PC-3 (cell line): ENCODE results near the gene ACER1. TPM values are rescaled to one million over a fixed set of nuclear protein-coding genes. Genes with fewer than 3 reads are reported as not detected.

Experiments used
- ATAC-seq: fragments of 200-7000 bp; cut with Tn5 transposase; 2 replicates; pipeline ENCODE4 v1.9.1; 2020; ENCODE audit warnings: mild to moderate bottlenecking, moderate library complexity
- BruUV-seq: library from RNA; stranded (reverse); fragments of 400-500 nt; replicated peaks from 2 replicates; lab custom pipeline; 2021; lab: Mats Ljungman, UMichigan
- CTCF ChIA-PET: fragments of 300-600 bp; sonication (Branson Sonifier 250); formaldehyde crosslinking; loops from one replicate; lab custom pipeline; 2022; ENCODE audit warnings: antibody characterized with exemption; lab: Charles Lee
- POLR2A ChIA-PET: fragments of 300-600 bp; sonication (Branson Sonifier 250); formaldehyde crosslinking; loops from one replicate; lab custom pipeline; 2022; ENCODE audit warnings: antibody characterized with exemption; ENCODE audit not compliant: unreplicated experiment; lab: Charles Lee
- DNase-seq: peaks from one replicate; pipeline ENCODE4 v3.0.0-alpha.2; 2015
- H2AFZ ChIP-seq: fragments of 300-600 bp; sonication (generic); 2 replicates; pipeline ENCODE4 v1.6.0; 2016; ENCODE audit warnings: antibody characterized with exemption, low read length
- H3F3A ChIP-seq: fragments of 300-600 bp; sonication (generic); one replicate; pipeline ENCODE4 v1.6.0; 2017; ENCODE audit warnings: antibody characterized with exemption, low read length, control low read depth, mild to moderate bottlenecking; ENCODE audit not compliant: unreplicated experiment
- H3K27ac ChIP-seq: fragments of 300-600 bp; sonication (generic); 2 replicates; pipeline ENCODE4 v1.5.1; 2016; ENCODE audit warnings: mild to moderate bottlenecking, low read length
- H3K27me3 ChIP-seq: fragments of 300-600 bp; sonication (generic); 2 replicates; pipeline ENCODE4 v1.6.1; 2016; ENCODE audit warnings: low read length, mixed read lengths
- H3K36me3 ChIP-seq: fragments of 300-600 bp; sonication (generic); 2 replicates; pipeline ENCODE4 v1.6.1; 2016; ENCODE audit warnings: low read depth, mixed run types, low read length, mixed read lengths
- H3K4me1 ChIP-seq: fragments of 300-600 bp; sonication (generic); 2 replicates; pipeline ENCODE4 v1.5.1; 2016; ENCODE audit warnings: low read length; ENCODE audit not compliant: insufficient read depth
- H3K4me2 ChIP-seq: fragments of 300-600 bp; sonication (generic); 2 replicates; pipeline ENCODE4 v1.6.0; 2016; ENCODE audit warnings: low read length
- H3K4me3 ChIP-seq: fragments of 300-600 bp; sonication (generic); 2 replicates; pipeline ENCODE4 v1.5.1; 2016; ENCODE audit warnings: mild to moderate bottlenecking, low read length, mixed read lengths
- H3K79me2 ChIP-seq: fragments of 300-600 bp; sonication (generic); 2 replicates; pipeline ENCODE4 v1.6.1; 2017; ENCODE audit warnings: low read length, mixed read lengths
- H3K9ac ChIP-seq: fragments of 300-600 bp; sonication (generic); 2 replicates; pipeline ENCODE4 v1.6.0; 2016; ENCODE audit warnings: mild to moderate bottlenecking, low read length
- H3K9me2 ChIP-seq: fragments of 300-600 bp; sonication (generic); replicated peaks from 2 replicates; pipeline ENCODE4 v1.6.1; 2016; ENCODE audit warnings: mixed run types, low read length, mixed read lengths
- H3K9me3 ChIP-seq: fragments of 300-600 bp; sonication (generic); 2 replicates; pipeline ENCODE4 v1.6.1; 2016; ENCODE audit warnings: low read length, mixed read lengths
- H4K20me1 ChIP-seq: fragments of 300-600 bp; sonication (generic); 2 replicates; pipeline ENCODE4 v1.6.1; 2016; ENCODE audit warnings: low read length, mixed read lengths
- EZH2 ChIP-seq: fragments of 300-600 bp; sonication (generic); IDR thresholded peaks from one replicate; pipeline ENCODE4 v1.6.1; 2017; ENCODE audit warnings: antibody characterized with exemption, mild to moderate bottlenecking, low read length; ENCODE audit not compliant: unreplicated experiment
- EZH2phosphoT487 ChIP-seq: fragments of 300-600 bp; sonication (generic); IDR thresholded peaks from 2 replicates; pipeline ENCODE4 v1.6.1; 2018; ENCODE audit warnings: mild to moderate bottlenecking, antibody characterized with exemption, low read length, borderline replicate concordance
- intact Hi-C: fragments of 100-400 bp; cut with micrococcal nuclease; formaldehyde crosslinking; loops from 2 replicates; pipeline ENCODE4 v1.9.0; 2023
- total RNA-seq: library from RNA; depleted of rRNA; stranded (reverse); fragments of >200 nt; gene quantifications from 2 replicates; pipeline ENCODE4 v1.2.3, GENCODE V29; 2014
- TF ChIP-seq, protein P1 (sequence below): fragments of 300-600 bp; sonication (generic); conservative IDR thresholded peaks from 2 replicates; pipeline ENCODE4 v1.5.1; 2017; ENCODE audit warnings: antibody characterized with exemption, low read depth, mild to moderate bottlenecking, low read length

ACER1 gene
- total RNA-seq, 1 experiment from 2014 or later = not detected

DNA sequence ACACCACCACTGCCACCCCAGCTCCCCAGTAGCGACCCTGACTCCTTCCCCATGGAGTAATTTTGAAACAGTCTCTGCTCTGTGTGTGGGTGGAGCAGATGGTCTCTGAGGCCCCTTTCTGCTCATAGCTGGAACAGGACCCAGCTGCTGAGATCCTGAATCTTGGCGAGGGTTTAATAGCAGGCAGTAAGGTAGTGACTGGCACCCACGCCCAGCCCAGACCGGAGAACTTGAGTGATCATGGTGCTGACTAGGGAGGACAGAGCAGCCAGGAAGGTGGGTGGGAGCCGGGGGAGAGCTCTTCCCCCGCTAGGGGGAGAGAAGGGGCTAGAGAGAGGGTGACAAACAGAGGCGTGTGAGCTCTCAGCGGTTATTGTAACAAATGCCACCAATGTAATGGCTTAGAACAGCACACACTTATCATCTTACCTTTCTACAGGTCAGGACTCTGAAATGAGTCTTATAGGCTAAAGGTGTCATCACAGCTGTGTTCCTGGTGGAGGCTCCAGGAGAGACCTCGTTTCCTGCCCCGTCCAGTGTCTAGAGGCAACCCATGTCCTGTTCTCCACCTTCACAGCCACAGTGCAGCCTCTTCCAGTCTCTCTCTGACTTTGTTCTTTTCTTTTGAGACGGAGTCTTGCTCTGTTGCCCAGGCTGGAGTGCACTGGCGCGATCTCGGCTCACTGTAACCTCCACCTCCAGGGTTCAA, 7.2 kb upstream of the ACER1 start:
- ATAC-seq (no peak), DNase-seq (no peak)
- no peaks in the 10 kb centered on the region for H3K9me2 ChIP-seq
- TF ChIP-seq EZH2phosphoT487 (no peak), EZH2 (no peak)
- TF ChIP-seq, protein P1, sequence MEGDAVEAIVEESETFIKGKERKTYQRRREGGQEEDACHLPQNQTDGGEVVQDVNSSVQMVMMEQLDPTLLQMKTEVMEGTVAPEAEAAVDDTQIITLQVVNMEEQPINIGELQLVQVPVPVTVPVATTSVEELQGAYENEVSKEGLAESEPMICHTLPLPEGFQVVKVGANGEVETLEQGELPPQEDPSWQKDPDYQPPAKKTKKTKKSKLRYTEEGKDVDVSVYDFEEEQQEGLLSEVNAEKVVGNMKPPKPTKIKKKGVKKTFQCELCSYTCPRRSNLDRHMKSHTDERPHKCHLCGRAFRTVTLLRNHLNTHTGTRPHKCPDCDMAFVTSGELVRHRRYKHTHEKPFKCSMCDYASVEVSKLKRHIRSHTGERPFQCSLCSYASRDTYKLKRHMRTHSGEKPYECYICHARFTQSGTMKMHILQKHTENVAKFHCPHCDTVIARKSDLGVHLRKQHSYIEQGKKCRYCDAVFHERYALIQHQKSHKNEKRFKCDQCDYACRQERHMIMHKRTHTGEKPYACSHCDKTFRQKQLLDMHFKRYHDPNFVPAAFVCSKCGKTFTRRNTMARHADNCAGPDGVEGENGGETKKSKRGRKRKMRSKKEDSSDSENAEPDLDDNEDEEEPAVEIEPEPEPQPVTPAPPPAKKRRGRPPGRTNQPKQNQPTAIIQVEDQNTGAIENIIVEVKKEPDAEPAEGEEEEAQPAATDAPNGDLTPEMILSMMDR = no peak
- H3K4me2 ChIP-seq = no peak overlapping the region
- H3K9ac ChIP-seq = no peak overlapping the region
- BruUV-seq = no TSS peak
- H3K79me2 ChIP-seq = no peaks in the 10 kb centered on the region
- no peaks in the 10 kb centered on the region for H3K4me1 ChIP-seq
- intact Hi-C loops = no loop called here
- H3K4me3 ChIP-seq = no peak overlapping the region
- ChIA-PET CTCF (no interaction called here), POLR2A (interaction anchor here (0.6 kb wide), 1 partner anchor 1549 kb away, joined by 6 read pairs; the partner anchor contains the start of gene FEM1A)
- no peaks in the 10 kb centered on the region for H3K9me3 ChIP-seq
- H3K36me3 ChIP-seq = no peaks in the 10 kb centered on the region
- no peak overlapping the region for H3K27ac ChIP-seq
- H2AFZ ChIP-seq = no peak overlapping the region
- no peaks in the 10 kb centered on the region for H3K27me3 ChIP-seq
- H4K20me1 ChIP-seq = no peaks in the 10 kb centered on the region
- H3F3A ChIP-seq = no peaks in the 10 kb centered on the region

DNA sequence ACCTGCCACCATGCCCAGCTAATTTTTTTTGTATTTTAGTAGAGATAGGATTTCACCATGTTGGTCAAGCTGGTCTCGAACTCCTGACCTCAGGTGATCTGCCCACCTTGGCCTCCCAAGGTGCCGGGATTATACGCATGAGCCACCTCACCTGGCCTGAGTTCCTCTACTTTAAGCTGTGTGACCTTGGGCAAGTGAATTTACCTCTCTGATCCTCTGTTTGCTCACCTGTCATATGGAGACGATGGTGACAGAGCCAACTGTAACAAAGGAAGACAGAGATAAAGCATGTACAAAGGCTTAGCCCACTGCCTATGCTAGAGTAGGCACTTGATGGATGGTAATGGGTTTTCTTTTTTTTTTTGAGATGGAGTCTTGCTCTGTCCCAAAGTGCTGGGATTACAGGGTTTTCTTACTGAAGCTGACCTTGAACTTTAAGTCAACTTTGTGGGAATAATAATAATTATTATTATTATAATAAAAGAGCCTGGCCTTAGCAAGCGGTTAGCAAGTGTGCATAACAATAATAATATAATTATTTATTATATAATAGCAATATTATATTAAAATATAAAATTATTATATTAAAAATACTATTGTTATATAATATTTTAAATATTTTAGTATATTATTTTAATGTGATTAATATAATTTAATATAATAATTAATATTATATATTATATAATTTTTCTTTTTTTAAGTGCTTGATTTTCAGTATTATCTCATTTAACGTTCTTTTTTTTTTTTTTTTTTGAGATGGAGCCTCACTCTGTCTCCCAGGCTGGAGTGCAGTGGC, 1.3 kb upstream of the ACER1 start:
- no peaks in the 10 kb centered on the region; the same call in 1 of the 2 replicates for H3K4me1 ChIP-seq
- intact Hi-C loops = no loop called here
- no peaks in the 10 kb centered on the region for H3K36me3 ChIP-seq
- H3F3A ChIP-seq = no peaks in the 10 kb centered on the region
- no peak overlapping the region for H3K9ac ChIP-seq
- H3K4me3 ChIP-seq = no peak overlapping the region
- H3K27ac ChIP-seq = no peak overlapping the region
- ChIA-PET CTCF (no interaction called here), POLR2A (no interaction called here)
- no peak for DNase-seq
- no peaks in the 10 kb centered on the region for H4K20me1 ChIP-seq
- no peaks in the 10 kb centered on the region for H3K27me3 ChIP-seq
- TF ChIP-seq EZH2phosphoT487 = no peak
- TF ChIP-seq, protein P1 = no peak
- no peak for TF ChIP-seq EZH2
- no peak overlapping the region for H3K4me2 ChIP-seq
- no peaks in the 10 kb centered on the region for H3K9me2 ChIP-seq
- no peaks in the 10 kb centered on the region for H3K9me3 ChIP-seq
- H3K79me2 ChIP-seq = no peaks in the 10 kb centered on the region
- H2AFZ ChIP-seq = no peak overlapping the region
- no peak for ATAC-seq
- no TSS peak for BruUV-seq

DNA sequence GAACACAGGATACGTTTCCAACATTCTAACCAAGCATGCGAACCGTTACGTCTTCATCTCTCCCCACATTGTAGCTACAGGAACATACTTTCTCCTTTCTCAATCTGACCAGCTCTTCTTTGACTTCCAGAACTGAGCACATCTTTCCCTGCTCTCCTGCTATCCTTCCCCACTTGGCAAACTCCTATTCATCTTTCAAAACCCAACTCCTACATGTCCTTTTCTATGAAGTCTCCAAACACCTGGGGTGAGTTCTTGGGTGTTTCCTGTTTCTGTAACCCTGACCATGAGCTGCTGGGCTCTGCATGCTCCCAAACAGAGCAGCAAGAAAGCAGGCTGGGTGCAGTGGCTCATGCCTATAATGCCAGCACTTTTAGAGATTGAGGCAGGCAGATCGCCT, 6.6 kb downstream of the ACER1 start:
- POLR2A ChIA-PET = no interaction called here
- no peak for ATAC-seq
- Histone ChIP-seq H3K9me3 (no peaks in the 10 kb centered on the region), H4K20me1 (no peaks in the 10 kb centered on the region), H3K27ac (no peak overlapping the region), H3F3A (no peaks in the 10 kb centered on the region), H3K27me3 (peaks cover 9% of the 10 kb centered on the region; the same call in 1 of the 2 replicates), H3K4me2 (no peak overlapping the region), H3K4me3 (no peak overlapping the region), H3K36me3 (no peaks in the 10 kb centered on the region), H3K4me1 (no peaks in the 10 kb centered on the region), H3K9me2 (no peaks in the 10 kb centered on the region), H3K79me2 (no peaks in the 10 kb centered on the region), H3K9ac (no peak overlapping the region), H2AFZ (no peak overlapping the region)
- no TSS peak for BruUV-seq
- DNase-seq = no peak
- TF ChIP-seq EZH2phosphoT487 = no peak
- intact Hi-C loops = no loop called here
- CTCF ChIA-PET = no interaction called here
